ENCODE measurements around the gene LAMC1.
"Not testable (repeated sequence)": the region's sequence is repeated elsewhere in the genome, so short reads cannot be mapped to it uniquely, and the experiment has no call there.

- TF ChIP-seq, protein P1, sequence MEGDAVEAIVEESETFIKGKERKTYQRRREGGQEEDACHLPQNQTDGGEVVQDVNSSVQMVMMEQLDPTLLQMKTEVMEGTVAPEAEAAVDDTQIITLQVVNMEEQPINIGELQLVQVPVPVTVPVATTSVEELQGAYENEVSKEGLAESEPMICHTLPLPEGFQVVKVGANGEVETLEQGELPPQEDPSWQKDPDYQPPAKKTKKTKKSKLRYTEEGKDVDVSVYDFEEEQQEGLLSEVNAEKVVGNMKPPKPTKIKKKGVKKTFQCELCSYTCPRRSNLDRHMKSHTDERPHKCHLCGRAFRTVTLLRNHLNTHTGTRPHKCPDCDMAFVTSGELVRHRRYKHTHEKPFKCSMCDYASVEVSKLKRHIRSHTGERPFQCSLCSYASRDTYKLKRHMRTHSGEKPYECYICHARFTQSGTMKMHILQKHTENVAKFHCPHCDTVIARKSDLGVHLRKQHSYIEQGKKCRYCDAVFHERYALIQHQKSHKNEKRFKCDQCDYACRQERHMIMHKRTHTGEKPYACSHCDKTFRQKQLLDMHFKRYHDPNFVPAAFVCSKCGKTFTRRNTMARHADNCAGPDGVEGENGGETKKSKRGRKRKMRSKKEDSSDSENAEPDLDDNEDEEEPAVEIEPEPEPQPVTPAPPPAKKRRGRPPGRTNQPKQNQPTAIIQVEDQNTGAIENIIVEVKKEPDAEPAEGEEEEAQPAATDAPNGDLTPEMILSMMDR (IDR thresholded peaks at IDR 0.05), result not testable (repeated sequence)
- not testable (repeated sequence) for TF ChIP-seq POLR2A, EP300 (IDR thresholded peaks at IDR 0.05)
These were observed 43.2 kb downstream of the LAMC1 start for GRCh38 chr1:183066432-183066831.

Measured in tibial nerve (tissue), 4 donors.